H54 (cell line): ENCODE data around the gene SLC30A4.

ENCODE experiments used
- DNase-seq: peaks from one replicate; pipeline ENCODE4 v3.0.0; 2011; ENCODE audit warnings: low spot score, mixed read lengths; ENCODE audit not compliant: insufficient read length
- FAIRE-seq: peaks from 3 replicates; lab custom pipeline; 2011; peaks lifted over from hg19 to GRCh38; lab: Jason Lieb, UNC
- POLR2A ChIP-seq: IDR thresholded peaks from 2 replicates; pipeline ENCODE4 v1.6.1; 2011; ENCODE audit warnings: low read depth, mild to moderate bottlenecking, low read length

SLC30A4 gene

DNA sequence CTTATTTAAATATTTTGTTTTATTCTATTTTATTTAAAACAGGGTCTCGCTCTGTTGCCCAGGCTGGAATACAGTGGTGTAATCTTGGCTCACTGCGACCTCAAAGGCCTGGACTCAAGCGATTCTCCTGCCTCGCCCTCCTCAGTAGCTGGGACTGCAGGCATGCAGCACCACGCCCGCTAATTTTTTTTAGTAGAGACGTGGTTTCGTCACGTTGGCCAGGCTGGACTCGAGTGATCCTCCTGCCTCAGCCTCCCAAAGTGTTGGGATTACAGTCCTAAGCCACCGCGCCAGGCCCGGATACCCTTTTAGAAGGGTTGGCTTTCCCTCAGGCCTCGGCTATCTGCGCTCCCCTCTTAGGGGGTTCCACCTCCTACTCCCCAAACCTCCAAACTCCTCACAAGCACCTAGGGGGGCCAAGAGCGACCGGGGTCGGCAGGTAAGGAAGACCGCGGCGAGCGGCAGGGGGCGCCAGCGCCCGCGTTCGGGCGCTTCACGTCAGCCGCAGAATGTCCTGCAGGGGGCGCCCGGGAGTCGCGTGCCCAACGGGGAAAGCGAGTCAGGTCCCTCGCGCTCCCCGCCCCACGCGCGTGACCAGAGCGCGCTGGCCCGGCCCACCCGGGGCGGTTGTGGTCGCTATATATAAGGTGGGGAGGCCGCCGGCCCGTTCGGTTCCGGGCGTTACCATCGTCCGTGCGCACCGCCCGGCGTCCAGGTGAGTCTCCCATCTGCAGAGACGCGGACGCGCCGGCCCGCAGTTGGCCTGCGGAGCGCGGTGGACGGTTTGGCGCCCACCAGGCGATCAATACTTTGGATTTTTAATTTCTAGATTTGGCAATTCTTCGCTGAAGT lies 92.4 kb downstream of the SLC30A4 start:
- DNase-seq (no peak), FAIRE-seq (no peak)
- TF ChIP-seq POLR2A, result no peak
